Suppressor macrophage treated with lipopolysaccharide for 1 hour (primary cell): ENCODE results near the gene PLLP.
"Not testable (repeated sequence)": the region's sequence is repeated elsewhere in the genome, so short reads cannot be mapped to it uniquely, and the experiment has no call there.

Source experiments
- DNase-seq, 3 donors: peaks; one replicate each; pipeline ENCODE4 v3.0.0-alpha.2; 2020 to 2022

The PLLP gene

GRCh38 chr16:57301126-57301817, 16.8 kb upstream of the PLLP start:
- no peak for DNase-seq

- DNase-seq: peak; percentile 98 to 100 (median 99)
Observed at GRCh38 chr16:57300387-57301125, 16.1 kb upstream of the PLLP start.

GRCh38 chr16:57299719-57300386, 15.4 kb upstream of the PLLP start:
- DNase-seq: peak; percentile 87 to 92 (median 92)

GRCh38 chr16:57299009-57299718, 14.7 kb upstream of the PLLP start:
- peak; percentile 75 to 78 (median 77) for DNase-seq

- DNase-seq: no peak
Observed at GRCh38 chr16:57297856-57298255, 13.4 kb upstream of the PLLP start.

GRCh38 chr16:57289391-57290257, 5.2 kb upstream of the PLLP start:
- no peak for DNase-seq

GRCh38 chr16:57285379-57285778, 907 bp upstream of the PLLP start:
- DNase-seq: no peak

- no peak for DNase-seq
Observed at GRCh38 chr16:57284952-57285363, 486 bp upstream of the PLLP start.

GRCh38 chr16:57283959-57284208, 588 bp downstream of the PLLP start:
- no peak for DNase-seq

GRCh38 chr16:57283214-57283958, 1.1 kb downstream of the PLLP start:
- DNase-seq: no peak

GRCh38 chr16:57282510-57283213, 1.8 kb downstream of the PLLP start:
- DNase-seq: no peak

GRCh38 chr16:57281791-57282190, 2.7 kb downstream of the PLLP start:
- DNase-seq: no peak

- DNase-seq: no peak
Observed at GRCh38 chr16:57279780-57280638, 4.5 kb downstream of the PLLP start.

GRCh38 chr16:57278494-57278893, 6.0 kb downstream of the PLLP start:
- no peak for DNase-seq

- DNase-seq: peak; percentile 39 to 50 (median 48)
Observed at GRCh38 chr16:57277586-57277985, 6.9 kb downstream of the PLLP start.

- DNase-seq: peak; percentile 44 to 53 (median 46)
Observed at GRCh38 chr16:57276596-57276995, 7.9 kb downstream of the PLLP start.

- not testable (repeated sequence) for DNase-seq
Observed at GRCh38 chr16:57275946-57276345, 8.5 kb downstream of the PLLP start.

- no peak for DNase-seq
Observed at GRCh38 chr16:57273826-57274225, 10.6 kb downstream of the PLLP start.

- DNase-seq: no peak
Observed at GRCh38 chr16:57273359-57273758, 11.1 kb downstream of the PLLP start.

- no peak for DNase-seq
Observed at GRCh38 chr16:57271867-57272495, 12.5 kb downstream of the PLLP start.
